HG02588 (cell line): ENCODE results near the gene ZNF488.

Experiments used
- ATAC-seq: cut with Tn5 transposase; IDR thresholded peaks from one replicate; pipeline ENCODE4 v1.9.1; 2021; ENCODE audit warnings: mild to moderate bottlenecking, moderate library complexity; ENCODE audit not compliant: unreplicated experiment

The ZNF488 gene

GRCh38 chr10:47383261-47384147 is 589 bp downstream of the ZNF488 start:
- no peak for ATAC-seq

GRCh38 chr10:47381427-47382379 is 2.4 kb downstream of the ZNF488 start:
- no peak for ATAC-seq

- no peak for ATAC-seq
These were observed 3.0 kb downstream of the ZNF488 start for GRCh38 chr10:47381103-47381395.

GRCh38 chr10:47380341-47381102 is 3.6 kb downstream of the ZNF488 start:
- ATAC-seq, result no peak

- ATAC-seq, result no peak
These were observed 4.2 kb downstream of the ZNF488 start for GRCh38 chr10:47379901-47380300.

- no peak for ATAC-seq
These were observed 4.7 kb downstream of the ZNF488 start for GRCh38 chr10:47379445-47379785.

GRCh38 chr10:47378606-47379444 is 5.3 kb downstream of the ZNF488 start:
- no peak for ATAC-seq

- no peak for ATAC-seq
These were observed 5.9 kb downstream of the ZNF488 start for GRCh38 chr10:47378183-47378510.

- ATAC-seq, result no peak
These were observed 7.4 kb downstream of the ZNF488 start for GRCh38 chr10:47376522-47377220.

GRCh38 chr10:47374611-47375536 is 9.2 kb downstream of the ZNF488 start:
- ATAC-seq, result no peak

GRCh38 chr10:47372726-47373125 is 11.4 kb downstream of the ZNF488 start:
- ATAC-seq, result no peak

- no peak for ATAC-seq
These were observed 12.2 kb downstream of the ZNF488 start for GRCh38 chr10:47371629-47372485.

GRCh38 chr10:47370878-47371277 is 13.2 kb downstream of the ZNF488 start:
- no peak for ATAC-seq

- ATAC-seq, result no peak
These were observed 13.9 kb downstream of the ZNF488 start for GRCh38 chr10:47370015-47370767.

- ATAC-seq, result no peak
These were observed 14.7 kb downstream of the ZNF488 start for GRCh38 chr10:47369251-47369894.

GRCh38 chr10:47368431-47369180 is 15.5 kb downstream of the ZNF488 start:
- ATAC-seq, result no peak
